ENCODE data around the gene GPR152.
A peak's percentile ranks its signal among the peaks of the same experiment; 100 is the strongest.

GPR152 gene

DNA sequence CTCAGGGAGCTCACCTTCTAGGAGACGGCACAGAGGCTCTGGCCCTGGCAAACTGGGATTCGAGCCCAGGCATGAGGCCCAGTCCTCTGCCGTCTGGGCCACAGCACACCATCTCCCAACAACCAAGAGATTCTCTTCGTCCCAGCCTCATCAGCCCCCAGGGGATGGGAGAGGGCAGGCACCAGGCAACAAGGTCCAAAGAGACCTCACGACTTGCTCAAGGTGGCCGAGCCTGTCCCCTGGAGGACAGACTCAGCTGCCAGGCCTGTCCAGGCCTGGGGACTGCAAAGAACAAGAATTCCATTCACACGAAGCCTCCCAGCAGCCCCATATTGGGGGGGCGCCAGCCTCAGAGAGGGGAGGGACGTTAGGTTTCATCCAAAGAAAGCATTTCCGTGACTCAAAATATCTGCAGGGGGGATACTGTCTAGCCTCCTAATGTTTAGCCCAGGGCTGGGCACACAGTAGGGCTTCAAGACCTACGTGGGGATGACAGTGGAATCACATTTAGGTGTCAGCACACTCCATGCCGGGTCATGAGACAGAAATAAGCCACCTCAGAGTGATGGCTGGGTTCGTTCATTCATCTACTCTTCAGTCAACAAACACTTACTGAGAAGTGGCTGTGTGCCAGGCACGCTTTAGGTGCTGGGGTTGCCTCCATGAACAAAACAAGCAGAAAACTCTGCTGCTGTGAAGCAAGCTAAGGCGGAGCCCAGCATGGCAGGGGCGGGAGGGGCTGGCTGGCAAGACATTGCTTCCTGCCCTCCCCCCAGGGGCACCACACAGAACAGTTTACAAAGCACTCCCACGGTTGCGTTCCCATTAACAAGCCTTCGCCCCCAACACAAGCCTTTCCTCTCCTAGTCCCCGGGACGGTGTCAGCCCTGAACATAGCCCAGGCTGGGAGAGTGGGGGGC lies 35.9 kb downstream of the GPR152 start:
- Histone ChIP-seq H3K36me3 (ENCODE audit: insufficient read depth, low read length) (no peaks in the 10 kb centered on the region), H3K79me2 (ENCODE audit: insufficient read depth, low read length) (no peaks in the 10 kb centered on the region), H3K4me1 (ENCODE audit: insufficient read depth, low read length, severe bottlenecking) (peaks cover 61% of the 10 kb centered on the region), H4K20me1 (ENCODE audit: insufficient read depth, low read length) (no peaks in the 10 kb centered on the region), H3K9me2 (ENCODE audit: low read depth, low read length) (no peaks in the 10 kb centered on the region), H3K9me3 (ENCODE audit: low read length) (no peaks in the 10 kb centered on the region), H3K9ac (ENCODE audit: low read length) (no peak overlapping the region; the same call in 1 of the 2 replicates), H3K4me3 (ENCODE audit: low read depth, low read length, poor library complexity, severe bottlenecking) (no peak overlapping the region), H3K27ac (ENCODE audit: low read depth, low read length, poor library complexity, severe bottlenecking) (peak overlapping the region; percentile 8), H3F3A (ENCODE audit: insufficient read depth, low read length) (no peaks in the 10 kb centered on the region), H3K4me2 (ENCODE audit: low read length) (no peak overlapping the region; the same call in 1 of the 2 replicates), H2AFZ (ENCODE audit: low read length) (no peak overlapping the region), H3K27me3 (ENCODE audit: insufficient read depth, low read length) (peaks cover 3% of the 10 kb centered on the region; the same call in 1 of the 2 replicates)
- TF ChIP-seq EZH2 (IDR thresholded peaks at IDR 0.05; ENCODE audit: borderline replicate concordance, low read length) = no peak
- TF ChIP-seq, protein P1, sequence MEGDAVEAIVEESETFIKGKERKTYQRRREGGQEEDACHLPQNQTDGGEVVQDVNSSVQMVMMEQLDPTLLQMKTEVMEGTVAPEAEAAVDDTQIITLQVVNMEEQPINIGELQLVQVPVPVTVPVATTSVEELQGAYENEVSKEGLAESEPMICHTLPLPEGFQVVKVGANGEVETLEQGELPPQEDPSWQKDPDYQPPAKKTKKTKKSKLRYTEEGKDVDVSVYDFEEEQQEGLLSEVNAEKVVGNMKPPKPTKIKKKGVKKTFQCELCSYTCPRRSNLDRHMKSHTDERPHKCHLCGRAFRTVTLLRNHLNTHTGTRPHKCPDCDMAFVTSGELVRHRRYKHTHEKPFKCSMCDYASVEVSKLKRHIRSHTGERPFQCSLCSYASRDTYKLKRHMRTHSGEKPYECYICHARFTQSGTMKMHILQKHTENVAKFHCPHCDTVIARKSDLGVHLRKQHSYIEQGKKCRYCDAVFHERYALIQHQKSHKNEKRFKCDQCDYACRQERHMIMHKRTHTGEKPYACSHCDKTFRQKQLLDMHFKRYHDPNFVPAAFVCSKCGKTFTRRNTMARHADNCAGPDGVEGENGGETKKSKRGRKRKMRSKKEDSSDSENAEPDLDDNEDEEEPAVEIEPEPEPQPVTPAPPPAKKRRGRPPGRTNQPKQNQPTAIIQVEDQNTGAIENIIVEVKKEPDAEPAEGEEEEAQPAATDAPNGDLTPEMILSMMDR (IDR thresholded peaks at IDR 0.05; ENCODE audit: low read length) = no peak

- H3K9me2 ChIP-seq (ENCODE audit: low read depth, low read length) = no peaks in the 10 kb centered on the region
- H3K4me1 ChIP-seq (ENCODE audit: insufficient read depth, low read length, severe bottlenecking) = peaks cover 64% of the 10 kb centered on the region
- TF ChIP-seq EZH2 (IDR thresholded peaks at IDR 0.05; ENCODE audit: borderline replicate concordance, low read length) = no peak
- TF ChIP-seq, protein P1 (IDR thresholded peaks at IDR 0.05; ENCODE audit: low read length) = no peak
- H3K4me3 ChIP-seq (ENCODE audit: low read depth, low read length, poor library complexity, severe bottlenecking) = no peak within 1 kb of the TSS
- peaks cover 3% of the 10 kb centered on the region; the same call in 1 of the 2 replicates for H3K27me3 ChIP-seq (ENCODE audit: insufficient read depth, low read length)
- H3K4me2 ChIP-seq (ENCODE audit: low read length) = peak within 1 kb of the TSS; percentile 27; the same call in 1 of the 2 replicates
- no peak within 1 kb of the TSS for H3K9ac ChIP-seq (ENCODE audit: low read length)
- H3K27ac ChIP-seq (ENCODE audit: low read depth, low read length, poor library complexity, severe bottlenecking) = no peak within 1 kb of the TSS
- no peaks in the 10 kb centered on the region for H4K20me1 ChIP-seq (ENCODE audit: insufficient read depth, low read length)
- no peaks in the 10 kb centered on the region for H3K9me3 ChIP-seq (ENCODE audit: low read length)
- H3K36me3 ChIP-seq (ENCODE audit: insufficient read depth, low read length) = no peaks in the 10 kb centered on the region
- H3K79me2 ChIP-seq (ENCODE audit: insufficient read depth, low read length) = no peaks in the 10 kb centered on the region
- H2AFZ ChIP-seq (ENCODE audit: low read length) = no peak within 1 kb of the TSS
- no peaks in the 10 kb centered on the region for H3F3A ChIP-seq (ENCODE audit: insufficient read depth, low read length)
These were observed 36.8 kb downstream of the GPR152 start, which contains the start of gene CARNS1 for GRCh38 chr11:67415501-67416304. CARNS1 (plus strand) TSS chr11:67415678; CDS start chr11:67416200, 522 bp downstream.

GRCh38 chr11:67413266-67413849 lies 39.2 kb downstream of the GPR152 start:
- H2AFZ ChIP-seq (ENCODE audit: low read length) = no peak overlapping the region
- H3K4me2 ChIP-seq (ENCODE audit: low read length) = no peak overlapping the region
- H3K79me2 ChIP-seq (ENCODE audit: insufficient read depth, low read length) = no peaks in the 10 kb centered on the region
- H3K9ac ChIP-seq (ENCODE audit: low read length) = no peak overlapping the region
- no peak for TF ChIP-seq EZH2 (IDR thresholded peaks at IDR 0.05; ENCODE audit: borderline replicate concordance, low read length)
- TF ChIP-seq, protein P1 (IDR thresholded peaks at IDR 0.05; ENCODE audit: low read length) = no peak
- no peaks in the 10 kb centered on the region for H3K9me3 ChIP-seq (ENCODE audit: low read length)
- H3F3A ChIP-seq (ENCODE audit: insufficient read depth, low read length) = no peaks in the 10 kb centered on the region
- no peaks in the 10 kb centered on the region for H3K9me2 ChIP-seq (ENCODE audit: low read depth, low read length)
- no peaks in the 10 kb centered on the region for H4K20me1 ChIP-seq (ENCODE audit: insufficient read depth, low read length)
- no peak overlapping the region for H3K27ac ChIP-seq (ENCODE audit: low read depth, low read length, poor library complexity, severe bottlenecking)
- peaks cover 11% of the 10 kb centered on the region; the same call in 1 of the 2 replicates for H3K36me3 ChIP-seq (ENCODE audit: insufficient read depth, low read length)
- H3K27me3 ChIP-seq (ENCODE audit: insufficient read depth, low read length) = peaks cover 3% of the 10 kb centered on the region; the same call in 1 of the 2 replicates
- H3K4me3 ChIP-seq (ENCODE audit: low read depth, low read length, poor library complexity, severe bottlenecking) = no peak overlapping the region
- peaks cover 64% of the 10 kb centered on the region for H3K4me1 ChIP-seq (ENCODE audit: insufficient read depth, low read length, severe bottlenecking)

Measured in OCI-LY1 (cell line).